ENCODE results near the gene THBS4. TPM values are rescaled to one million over a fixed set of nuclear protein-coding genes. Genes with fewer than 3 reads are reported as not detected.
"Not testable (repeated sequence)": the region's sequence is repeated elsewhere in the genome, so short reads cannot be mapped to it uniquely, and the experiment has no call there.

THBS4 gene
- total and polyA plus RNA-seq, 5 experiments from 2014 or later, result 0.52 to 0.68 TPM; not detected in 3

DNA sequence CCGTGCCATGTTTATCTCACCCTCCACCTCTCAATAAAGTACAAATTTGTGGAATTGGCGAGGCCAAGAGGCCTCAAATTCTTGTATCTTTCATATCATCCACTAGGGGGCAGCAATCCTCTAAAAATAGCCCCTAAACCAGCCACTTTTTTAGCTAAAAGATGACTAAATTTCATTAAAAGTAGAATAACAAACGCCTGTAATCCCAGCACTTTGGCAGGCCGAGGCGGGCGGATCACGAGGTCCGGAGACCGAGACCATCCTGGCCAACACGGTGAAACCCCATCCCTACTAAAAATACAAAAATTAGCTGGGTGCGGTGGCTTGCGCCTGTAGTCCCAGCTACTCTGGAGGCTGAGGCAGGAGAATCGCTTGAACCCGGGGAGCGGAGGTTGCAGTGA, 56.6 kb downstream of the THBS4 start:
- peak in 7 of 10 donors; percentile 29 to 75 (median 43) for DNase-seq
- POLR2A ChIA-PET, result interaction anchor here (0.6 to 3.8 kb wide), 18 partner anchors 11 to 217 kb away, joined by 3 to 21 read pairs (median 4); partner anchors contain the start of gene SERINC5
- H3K9me3 Mint-ChIP-seq, H3K27me3 Mint-ChIP-seq, H3K36me3 Mint-ChIP-seq: not testable (repeated sequence)
- peak; percentile 65 to 77 for ATAC-seq
- Mint-ChIP-seq H3K4me3 (peak overlapping the region in 9 of 10 donors; percentile 9 to 66 (median 44)), H3K4me1 (peaks cover 12 to 34% (median 24%) of the 10 kb centered on the region in 4 donors), H3K27ac (peak overlapping the region; percentile 49 to 91 (median 79))

DNA sequence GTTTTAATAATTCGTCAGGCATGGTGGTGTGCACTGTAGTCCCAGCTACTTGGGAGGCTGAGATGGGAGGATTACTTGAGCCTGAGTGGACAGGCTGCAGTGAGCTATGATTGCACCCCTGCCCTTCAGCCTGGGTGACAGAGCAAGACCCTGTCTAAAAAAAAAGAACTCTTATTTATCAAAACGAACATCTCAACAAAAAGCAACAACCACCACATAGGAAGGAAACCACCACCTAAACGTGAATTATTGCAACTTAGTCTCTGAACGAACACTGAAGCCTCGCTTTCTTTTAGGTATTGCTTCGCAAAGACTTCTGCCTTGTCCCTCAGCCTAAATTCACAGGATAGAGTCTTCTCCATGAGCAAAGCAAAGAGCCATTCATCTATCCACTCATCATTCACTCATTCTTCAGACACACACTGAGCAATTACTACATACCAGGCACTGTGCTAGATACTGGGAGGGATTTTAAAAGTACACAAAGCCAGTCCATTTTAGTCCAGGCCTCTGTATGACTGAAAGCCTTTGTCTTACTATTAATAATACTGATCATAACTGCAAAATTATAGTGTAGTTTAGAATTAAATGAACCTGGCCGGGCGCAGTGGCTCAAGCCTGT, 57.4 kb downstream of the THBS4 start:
- H3K36me3 Mint-ChIP-seq, result peaks cover 0 to 7% (median 5%) of the 10 kb centered on the region in 3 donors
- DNase-seq (no peak), ATAC-seq (peak; percentile 10 to 40)
- H3K27ac Mint-ChIP-seq, result peak overlapping the region; percentile 44 to 92 (median 86)
- H3K4me3 Mint-ChIP-seq, result peak overlapping the region in 9 of 10 donors; percentile 15 to 67 (median 60)
- no peaks in the 10 kb centered on the region for H3K27me3 Mint-ChIP-seq
- peaks cover 16 to 38% (median 28%) of the 10 kb centered on the region in 4 donors for H3K4me1 Mint-ChIP-seq
- peaks cover 0 to 1% (median 0%) of the 10 kb centered on the region in 9 donors for H3K9me3 Mint-ChIP-seq
- POLR2A ChIA-PET, result interaction anchor here (0.7 to 3.8 kb wide), 16 partner anchors 10 to 216 kb away, joined by 3 to 21 read pairs (median 5); partner anchors contain the start of gene SERINC5

- DNase-seq (no peak), ATAC-seq (no peak)
- Mint-ChIP-seq H3K27me3 (no peaks in the 10 kb centered on the region), H3K36me3 (peaks cover 0 to 7% (median 5%) of the 10 kb centered on the region in 3 donors), H3K4me3 (no peak overlapping the region), H3K4me1 (peaks cover 16 to 45% (median 28%) of the 10 kb centered on the region in 4 donors), H3K27ac (peak overlapping the region in 5 of 10 donors; percentile 27 to 90 (median 51)), H3K9me3 (peaks cover 0 to 1% (median 0%) of the 10 kb centered on the region in 9 donors)
- POLR2A ChIA-PET, result interaction anchor here (1.0 kb wide), 1 partner anchor 162 kb away, joined by 3 read pairs; the partner anchor contains the start of gene SERINC5
These were observed 58.6 kb downstream of the THBS4 start for GRCh38 chr5:80093796-80094195.

DNA sequence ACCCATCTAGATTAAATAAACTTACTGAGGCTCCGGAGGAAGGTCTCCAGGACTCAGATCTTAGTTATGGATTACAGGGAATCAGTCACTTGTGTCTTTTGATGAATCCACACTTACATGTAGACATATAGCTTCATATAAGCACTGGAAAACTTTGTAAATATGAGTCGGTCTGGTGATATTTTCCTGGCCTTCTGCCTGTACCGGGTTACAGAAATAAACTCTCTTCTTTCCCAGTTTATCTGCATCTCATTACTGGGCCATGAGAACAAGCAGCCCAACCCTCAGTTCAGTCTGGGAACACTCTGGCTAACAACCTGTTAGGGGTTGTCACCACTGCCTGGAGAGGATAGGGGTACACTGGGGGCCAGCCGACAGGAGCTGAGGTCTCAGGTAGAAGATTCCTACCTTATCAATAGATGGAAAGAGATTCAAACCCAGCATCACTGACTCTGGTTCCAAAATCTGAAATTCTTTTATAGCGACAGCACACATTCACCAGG, 59.1 kb downstream of the THBS4 start:
- Mint-ChIP-seq H3K36me3 (peaks cover 0 to 7% (median 2%) of the 10 kb centered on the region in 3 donors), H3K4me1 (peaks cover 16 to 45% (median 28%) of the 10 kb centered on the region in 4 donors), H3K4me3 (no peak overlapping the region), H3K27me3 (no peaks in the 10 kb centered on the region), H3K27ac (peak overlapping the region in 6 of 10 donors; percentile 4 to 90 (median 36)), H3K9me3 (peaks cover 0 to 1% (median 0%) of the 10 kb centered on the region in 9 donors)
- POLR2A ChIA-PET, result interaction anchor here (1.0 kb wide), 2 partner anchors 162 to 176 kb away, joined by 3 read pairs; partner anchors contain the start of gene SERINC5
- DNase-seq, result no peak
- ATAC-seq, result no peak

DNA sequence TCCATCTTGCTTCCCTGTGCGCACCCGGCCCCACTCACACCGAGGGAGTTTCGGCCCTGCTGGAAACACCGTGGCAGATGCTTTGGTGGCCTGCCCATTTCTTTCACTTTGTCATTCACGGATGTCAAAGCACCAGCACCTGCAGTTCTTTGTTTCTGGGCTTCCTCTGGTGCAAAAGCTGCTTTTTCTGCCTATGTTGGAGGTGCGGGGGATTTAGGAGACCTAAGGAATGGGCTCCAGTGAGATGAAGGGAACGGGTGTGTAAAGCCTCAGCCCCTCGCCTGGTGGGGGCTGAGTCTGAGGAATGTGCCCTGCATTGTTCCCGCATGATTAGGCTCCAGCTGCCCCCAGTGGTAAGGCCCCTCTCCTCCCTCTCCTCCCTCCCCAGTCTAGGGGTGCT, 62.3 kb downstream of the THBS4 start:
- Mint-ChIP-seq H3K9me3 (peaks cover 0 to 1% (median 0%) of the 10 kb centered on the region in 9 donors), H3K36me3 (peaks cover 0 to 7% (median 0%) of the 10 kb centered on the region in 3 donors), H3K27me3 (no peaks in the 10 kb centered on the region), H3K4me1 (peaks cover 22 to 58% (median 34%) of the 10 kb centered on the region in 4 donors), H3K4me3 (peak overlapping the region in 7 of 10 donors; percentile 30 to 61 (median 44)), H3K27ac (peak overlapping the region; percentile 29 to 81 (median 54))
- DNase-seq, result no peak
- POLR2A ChIA-PET, result interaction anchor here (1.0 to 1.4 kb wide), 5 partner anchors 9 to 173 kb away, joined by 3 to 7 read pairs (median 3); no protein-coding TSS in a partner anchor
- no peak for ATAC-seq

- no peak for ATAC-seq
- H3K36me3 Mint-ChIP-seq, result peaks cover 0 to under 1% (median 0%) of the 10 kb centered on the region in 3 donors
- POLR2A ChIA-PET, result interaction anchor here (2.9 kb wide), 1 partner anchor 22 kb away, joined by 12 read pairs; no protein-coding TSS in a partner anchor
- no peak for DNase-seq
- H3K9me3 Mint-ChIP-seq, result peaks cover 0 to 4% (median 0%) of the 10 kb centered on the region in 9 donors
- H3K4me3 Mint-ChIP-seq, result peak overlapping the region in 5 of 10 donors; percentile 15 to 69 (median 35)
- H3K4me1 Mint-ChIP-seq, result peaks cover 45 to 79% (median 59%) of the 10 kb centered on the region in 4 donors
- H3K27me3 Mint-ChIP-seq, result no peaks in the 10 kb centered on the region
- H3K27ac Mint-ChIP-seq, result peak overlapping the region in 8 of 10 donors; percentile 2 to 92 (median 72)
These were observed 66.8 kb downstream of the THBS4 start for GRCh38 chr5:80101993-80102392.

DNA sequence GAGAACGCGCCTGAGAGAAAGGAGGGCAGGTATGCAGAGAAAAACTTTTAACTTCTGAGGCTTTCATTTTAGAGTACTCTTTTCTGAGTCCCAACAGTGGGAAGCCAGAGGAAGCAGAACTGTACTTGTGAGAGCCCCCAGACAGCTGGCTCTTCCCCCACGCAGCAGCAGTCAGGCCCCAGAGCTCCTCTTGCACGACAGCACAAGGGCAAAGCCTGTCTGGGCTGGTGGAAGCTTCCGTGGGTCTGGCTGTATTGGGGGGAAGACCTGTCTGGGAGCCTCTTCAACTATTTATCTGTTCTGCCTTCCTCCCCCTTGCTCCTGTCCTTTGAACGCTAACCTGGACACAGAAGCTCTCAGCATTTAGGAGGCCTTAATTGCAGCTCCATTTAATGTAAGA, 68.2 kb downstream of the THBS4 start:
- peaks cover 47 to 80% (median 62%) of the 10 kb centered on the region in 4 donors for H3K4me1 Mint-ChIP-seq
- H3K4me3 Mint-ChIP-seq, result peak overlapping the region in 8 of 10 donors; percentile 36 to 74 (median 66)

DNA sequence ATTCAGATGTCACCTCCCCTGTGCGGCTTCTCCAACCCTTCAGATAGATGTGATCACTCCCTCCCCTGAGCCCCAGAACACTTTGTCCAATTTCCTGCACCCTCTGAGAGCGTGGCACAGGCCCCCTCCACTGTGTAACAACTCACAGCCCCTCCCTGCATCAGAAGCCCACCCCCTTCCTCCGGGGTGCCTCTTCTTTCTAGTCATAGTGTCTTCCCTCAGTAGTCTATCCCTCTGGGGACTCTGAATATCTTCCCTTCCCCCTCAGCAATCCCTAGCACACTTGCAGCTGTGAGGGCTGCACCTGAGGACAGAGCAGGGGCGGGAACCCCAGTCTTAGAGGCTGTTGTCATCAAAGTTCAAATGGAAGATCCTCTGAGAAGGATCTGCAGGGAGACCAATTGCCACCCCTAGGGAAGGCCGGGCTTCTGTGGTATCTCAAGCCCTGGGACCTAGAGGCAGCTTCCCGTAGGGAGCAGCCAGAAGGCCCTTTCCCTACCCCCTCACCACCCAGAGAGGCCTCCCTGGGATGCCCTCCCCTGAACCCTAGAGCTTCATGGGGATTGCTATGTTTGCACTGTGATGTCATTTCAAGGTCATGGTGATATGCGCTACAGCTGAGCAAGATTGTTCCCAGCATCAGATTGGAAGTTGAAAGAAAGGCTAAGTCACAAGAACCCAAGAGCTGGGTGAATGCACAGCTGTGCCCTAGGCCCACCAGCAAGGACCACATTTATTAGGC, 70.7 kb downstream of the THBS4 start:
- Mint-ChIP-seq H3K9me3 (peaks cover 0 to 4% (median 0%) of the 10 kb centered on the region in 9 donors), H3K27ac (peak overlapping the region; percentile 15 to 89 (median 66)), H3K27me3 (no peaks in the 10 kb centered on the region), H3K4me1 (peaks cover 54 to 95% (median 72%) of the 10 kb centered on the region in 4 donors), H3K4me3 (peak overlapping the region in 7 of 10 donors; percentile 33 to 74 (median 61)), H3K36me3 (peaks cover 0 to 5% (median under 1%) of the 10 kb centered on the region in 3 donors)
- peak in 1 of 10 donors; percentile 68 for DNase-seq
- peak; percentile 12 to 63 for ATAC-seq
- POLR2A ChIA-PET, result interaction anchor here (0.5 to 1.2 kb wide), 8 partner anchors 8 to 166 kb away, joined by 3 to 7 read pairs (median 4); partner anchors contain the start of gene SERINC5

More for the DNA sequence above, 68.2 kb downstream of the THBS4 start:
- POLR2A ChIA-PET, result interaction anchor here (0.5 to 2.9 kb wide), 12 partner anchors 11 to 415 kb away, joined by 3 to 12 read pairs (median 4); no protein-coding TSS in a partner anchor
- H3K9me3 Mint-ChIP-seq, result peaks cover 0 to 4% (median 0%) of the 10 kb centered on the region in 9 donors
- ATAC-seq (peak; percentile 60 to 71), DNase-seq (peak in 5 of 10 donors; percentile 17 to 67 (median 33))
- peaks cover 0 to 3% (median 0%) of the 10 kb centered on the region in 3 donors for H3K36me3 Mint-ChIP-seq
- no peaks in the 10 kb centered on the region for H3K27me3 Mint-ChIP-seq
- H3K27ac Mint-ChIP-seq, result peak overlapping the region; percentile 58 to 94 (median 88)

GRCh38 chr5:80106916-80107315, 71.8 kb downstream of the THBS4 start:
- H3K4me3 Mint-ChIP-seq, result peak overlapping the region in 2 of 10 donors; percentile 1 to 42
- H3K27ac Mint-ChIP-seq, result peak overlapping the region in 8 of 10 donors; percentile 15 to 86 (median 64)
- DNase-seq (no peak), ATAC-seq (no peak)
- no peaks in the 10 kb centered on the region for H3K27me3 Mint-ChIP-seq
- peaks cover 0 to 4% (median 0%) of the 10 kb centered on the region in 9 donors for H3K9me3 Mint-ChIP-seq
- H3K36me3 Mint-ChIP-seq, result peaks cover 0 to 10% (median 5%) of the 10 kb centered on the region in 3 donors
- POLR2A ChIA-PET, result interaction anchor here (0.8 to 1.1 kb wide), 3 partner anchors 29 to 149 kb away, joined by 3 to 4 read pairs (median 3); partner anchors contain the start of gene SERINC5
- peaks cover 49 to 94% (median 72%) of the 10 kb centered on the region in 4 donors for H3K4me1 Mint-ChIP-seq

GRCh38 chr5:80109646-80110478, 74.7 kb downstream of the THBS4 start:
- POLR2A ChIA-PET, result interaction anchor here (0.6 to 1.7 kb wide), 6 partner anchors 10 to 198 kb away, joined by 3 to 8 read pairs (median 3); no protein-coding TSS in a partner anchor
- Mint-ChIP-seq H3K4me3 (peak overlapping the region in 5 of 10 donors; percentile 28 to 71 (median 63)), H3K27ac (peak overlapping the region; percentile 63 to 92 (median 84)), H3K36me3 (peaks cover 13 to 30% (median 19%) of the 10 kb centered on the region in 3 donors), H3K27me3 (no peaks in the 10 kb centered on the region), H3K4me1 (peaks cover 32 to 82% (median 59%) of the 10 kb centered on the region in 4 donors), H3K9me3 (peaks cover 0 to 12% (median 7%) of the 10 kb centered on the region in 9 donors)
- DNase-seq (no peak), ATAC-seq (peak; percentile 23 to 43)

Data from naive thymus-derived CD8-positive, alpha-beta T cell (primary cell).